ENCODE measurements around the gene CAST. TPM values are rescaled to one million over a fixed set of nuclear protein-coding genes. Genes with fewer than 3 reads are reported as not detected.

CAST gene
- total RNA-seq, 2 donors from 2014 or later: 315 to 490 TPM

DNA sequence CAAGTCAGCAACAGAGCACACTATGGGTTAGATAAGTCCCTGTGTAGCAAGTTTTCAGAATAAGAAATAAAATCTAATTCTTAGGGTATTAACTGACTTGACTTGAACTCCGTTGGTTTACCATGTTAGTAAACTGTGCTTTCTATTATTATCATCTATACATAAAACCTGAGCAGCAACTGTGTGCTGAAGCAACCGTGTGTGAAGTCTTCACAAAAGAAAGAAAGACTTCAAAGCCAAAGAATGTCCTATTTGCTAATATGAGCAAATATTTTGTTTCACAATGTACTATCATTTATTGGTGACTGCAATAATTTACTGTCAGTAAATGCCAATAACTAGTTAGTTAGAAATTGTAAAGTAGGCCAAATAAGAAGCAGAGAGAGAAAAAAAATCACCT, 112.9 kb downstream of the CAST start:
- Histone ChIP-seq H3K9me3 (no peaks in the 10 kb centered on the region), H3K9ac (ENCODE audit: low read depth in 2 of 2, low read length in 2 of 2) (no peak overlapping the region), H3K4me3 (no peak overlapping the region), H3K27ac (no peak overlapping the region), H3K27me3 (no peaks in the 10 kb centered on the region), H3K36me3 (peaks cover 14% of the 10 kb centered on the region), H3K4me1 (no peaks in the 10 kb centered on the region)
- DNase-seq: no peak
- intact Hi-C loops (cut with DNase I): loop anchor here (10.0 kb wide), 1 partner anchor 230 kb away; no protein-coding TSS in a partner anchor
- TF ChIP-seq CTCF (IDR thresholded peaks at IDR 0.05): no peak

GRCh38 chr5:96775689-96776088, 113.5 kb downstream of the CAST start:
- H3K27ac ChIP-seq: no peak overlapping the region

DNA sequence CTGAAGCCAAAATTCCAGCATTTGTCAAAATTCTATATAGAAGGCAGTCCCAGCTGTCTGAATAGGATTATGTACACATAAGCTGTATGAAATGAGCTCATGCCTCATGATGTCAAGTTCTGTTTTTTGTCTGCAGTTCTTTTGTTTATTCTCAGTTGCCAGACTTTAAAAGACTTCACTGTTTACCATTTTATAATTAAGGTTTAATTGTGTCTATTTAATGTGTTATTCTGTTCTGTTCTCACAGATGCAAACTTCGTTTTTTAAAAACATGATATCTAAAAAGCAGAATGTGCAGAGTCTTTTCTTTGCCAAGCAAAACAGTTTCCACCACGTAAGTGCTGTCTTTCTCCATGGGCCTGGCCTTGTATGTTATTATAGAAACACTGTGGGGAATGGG, 114.4 kb downstream of the CAST start:
- peaks cover 9% of the 10 kb centered on the region for H3K36me3 ChIP-seq
- TF ChIP-seq CTCF (IDR thresholded peaks at IDR 0.05): no peak
- no peaks in the 10 kb centered on the region for H3K9me3 ChIP-seq
- H3K27ac ChIP-seq: no peak overlapping the region
- no peaks in the 10 kb centered on the region for H3K4me1 ChIP-seq
- no peaks in the 10 kb centered on the region for H3K27me3 ChIP-seq
- H3K9ac ChIP-seq (ENCODE audit: low read depth in 2 of 2, low read length in 2 of 2): no peak overlapping the region
- intact Hi-C loops (cut with DNase I): loop anchor here (10.0 kb wide), 1 partner anchor 228 kb away; no protein-coding TSS in a partner anchor
- H3K4me3 ChIP-seq: no peak overlapping the region
- DNase-seq: no peak

More at GRCh38 chr5:96775689-96776088, 113.5 kb downstream of the CAST start:
- no peaks in the 10 kb centered on the region for H3K9me3 ChIP-seq
- no peak overlapping the region for H3K4me3 ChIP-seq
- no peaks in the 10 kb centered on the region for H3K27me3 ChIP-seq
- H3K9ac ChIP-seq (ENCODE audit: low read depth in 2 of 2, low read length in 2 of 2): no peak overlapping the region
- peaks cover 10% of the 10 kb centered on the region for H3K36me3 ChIP-seq
- intact Hi-C loops (cut with DNase I): loop anchor here (10.0 kb wide), 1 partner anchor 229 kb away; no protein-coding TSS in a partner anchor
- H3K4me1 ChIP-seq: no peaks in the 10 kb centered on the region
- DNase-seq: no peak
- no peak for TF ChIP-seq CTCF (IDR thresholded peaks at IDR 0.05)

GRCh38 chr5:96778409-96778808, 116.2 kb downstream of the CAST start:
- H3K9me3 ChIP-seq: no peaks in the 10 kb centered on the region
- intact Hi-C loops (cut with DNase I): loop anchor here (10.0 kb wide), 1 partner anchor 226 kb away; no protein-coding TSS in a partner anchor
- no peak for TF ChIP-seq CTCF (IDR thresholded peaks at IDR 0.05)
- H3K36me3 ChIP-seq: no peaks in the 10 kb centered on the region
- H3K4me3 ChIP-seq: no peak overlapping the region
- H3K9ac ChIP-seq (ENCODE audit: low read depth in 2 of 2, low read length in 2 of 2): no peak overlapping the region
- H3K4me1 ChIP-seq: no peaks in the 10 kb centered on the region
- DNase-seq: no peak
- no peaks in the 10 kb centered on the region for H3K27me3 ChIP-seq
- H3K27ac ChIP-seq: no peak overlapping the region

DNA sequence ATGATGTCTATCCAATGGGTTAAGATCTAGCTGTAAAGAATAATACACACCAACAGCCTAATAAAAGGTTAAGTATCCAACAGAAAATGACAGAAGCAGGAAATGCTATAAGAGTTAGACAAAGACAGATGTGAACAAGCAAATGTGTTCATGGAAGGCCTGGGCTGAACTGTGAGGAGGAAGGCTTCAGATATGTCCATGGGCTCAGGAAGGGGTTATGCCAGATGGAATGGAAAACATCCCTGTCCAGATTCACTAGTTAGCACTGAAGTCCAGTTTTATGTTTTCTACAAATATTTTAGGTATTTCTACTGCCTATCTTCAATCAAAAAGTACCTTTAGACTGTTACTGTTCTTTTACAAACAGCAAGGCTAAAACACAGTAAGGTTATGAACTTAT, 118.5 kb downstream of the CAST start:
- Histone ChIP-seq H3K36me3 (no peaks in the 10 kb centered on the region), H3K4me1 (no peaks in the 10 kb centered on the region), H3K27ac (no peak overlapping the region), H3K27me3 (no peaks in the 10 kb centered on the region), H3K9me3 (no peaks in the 10 kb centered on the region), H3K4me3 (no peak overlapping the region), H3K9ac (ENCODE audit: low read depth in 2 of 2, low read length in 2 of 2) (no peak overlapping the region)
- TF ChIP-seq CTCF (IDR thresholded peaks at IDR 0.05): no peak
- intact Hi-C loops (cut with DNase I): no loop called here
- DNase-seq: no peak

Data from colonic mucosa (tissue), 4 donors.